Bronchus fibroblast of lung (primary cell): Measurements from ENCODE around the gene GRIA2. TPM values are rescaled to one million over a fixed set of nuclear protein-coding genes. Genes with fewer than 3 reads are reported as not detected.

Experiments used
- total RNA-seq: library from RNA; depleted of rRNA; stranded (reverse); fragments of >200 nt; gene quantifications from 2 replicates; pipeline ENCODE4 v1.2.3, GENCODE V29; 2015

The GRIA2 gene
- total RNA-seq = not detected in 2 replicates

DNA sequence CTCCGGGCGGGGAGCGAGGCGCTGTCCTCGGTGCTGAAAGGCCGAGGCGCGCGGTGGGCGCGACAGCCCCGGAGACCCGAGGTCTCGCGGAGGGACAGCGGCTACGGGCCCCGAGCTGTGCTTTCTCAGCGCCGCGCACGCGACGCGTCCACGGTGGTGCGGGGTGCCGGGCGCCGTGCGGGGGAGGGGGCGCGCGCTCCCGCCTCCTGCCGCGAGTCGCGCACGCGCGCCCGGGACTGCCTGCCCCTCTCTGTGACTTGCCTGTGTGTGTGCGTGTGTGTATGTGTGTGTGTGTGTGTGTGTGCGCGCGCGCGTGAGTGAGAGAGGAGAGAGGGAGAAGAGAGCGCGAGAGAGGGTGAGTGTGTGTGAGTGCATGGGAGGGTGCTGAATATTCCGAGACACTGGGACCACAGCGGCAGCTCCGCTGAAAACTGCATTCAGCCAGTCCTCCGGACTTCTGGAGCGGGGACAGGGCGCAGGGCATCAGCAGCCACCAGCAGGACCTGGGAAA, at the start of gene GRIA2:
TSS of gene GRIA2 (plus strand) at position 358 of the 511 bp plus-strand sequence. CDS start 315 bp downstream, outside the sequence.

Other genes starting within 250 kb of the GRIA2 start
- 29.4 and 37.5 TPM in 2 replicates for gene PDGFC, start 248.9 kb upstream of the GRIA2 start, total RNA-seq
- 3.9 and 4.2 TPM in 2 replicates for gene GLRB, start 144.6 kb upstream of the GRIA2 start, total RNA-seq